Fibroblast of mammary gland (primary cell): Measurements from ENCODE around the gene SINHCAF.

Experiments
- DNase-seq: peaks from one replicate; pipeline ENCODE4 v3.0.0-alpha.2; 2010; ENCODE audit warnings: low read depth
- H3K4me3 ChIP-seq: 2 replicates; pipeline ENCODE4 v1.5.1; 2011; ENCODE audit warnings: low read depth, mild to moderate bottlenecking, low read length, moderate library complexity; ENCODE audit not compliant: control insufficient read depth
- CTCF ChIP-seq: conservative IDR thresholded peaks from 2 replicates; pipeline ENCODE4 v1.5.1; 2011; ENCODE audit warnings: low read depth, low read length, inconsistent platforms; ENCODE audit not compliant: control insufficient read depth, insufficient read depth

SINHCAF gene

GRCh38 chr12:31355747-31356107 lies 29.8 kb upstream of the SINHCAF start:
- no peak for TF ChIP-seq CTCF
- no peak overlapping the region for H3K4me3 ChIP-seq
- DNase-seq: no peak

GRCh38 chr12:31353750-31354708 lies 28.1 kb upstream of the SINHCAF start:
- no peak overlapping the region for H3K4me3 ChIP-seq
- DNase-seq: no peak
- TF ChIP-seq CTCF: no peak

GRCh38 chr12:31346267-31346666 lies 20.3 kb upstream of the SINHCAF start:
- TF ChIP-seq CTCF: no peak
- DNase-seq: no peak
- H3K4me3 ChIP-seq: no peak overlapping the region

GRCh38 chr12:31343139-31343538 lies 17.2 kb upstream of the SINHCAF start:
- no peak for DNase-seq
- no peak for TF ChIP-seq CTCF
- H3K4me3 ChIP-seq: no peak overlapping the region

- no peak for DNase-seq
- H3K4me3 ChIP-seq: no peak overlapping the region
- TF ChIP-seq CTCF: no peak
Measured at GRCh38 chr12:31342286-31342685, 16.3 kb upstream of the SINHCAF start.

- TF ChIP-seq CTCF: no peak
- no peak for DNase-seq
- H3K4me3 ChIP-seq: no peak overlapping the region
Measured at GRCh38 chr12:31339831-31340622, 14.1 kb upstream of the SINHCAF start.
